DOHH2 (cell line): ENCODE measurements around the gene MAFB.

Source experiments
- EZH2phosphoT487 ChIP-seq: fragments of 200-600 bp; sonication (generic); IDR thresholded peaks from 2 replicates; pipeline ENCODE4 v1.6.1; 2017; ENCODE audit warnings: borderline replicate concordance, mild to moderate bottlenecking, antibody characterized with exemption, low read length, moderate library complexity, mixed read lengths
- TF ChIP-seq, protein P1 (sequence below): fragments of 200-600 bp; sonication (generic); IDR thresholded peaks from one replicate; pipeline ENCODE4 v1.5.1; 2014; ENCODE audit warnings: antibody characterized with exemption, mild to moderate bottlenecking, low read depth, low read length; ENCODE audit not compliant: poor library complexity, severe bottlenecking

DNA sequence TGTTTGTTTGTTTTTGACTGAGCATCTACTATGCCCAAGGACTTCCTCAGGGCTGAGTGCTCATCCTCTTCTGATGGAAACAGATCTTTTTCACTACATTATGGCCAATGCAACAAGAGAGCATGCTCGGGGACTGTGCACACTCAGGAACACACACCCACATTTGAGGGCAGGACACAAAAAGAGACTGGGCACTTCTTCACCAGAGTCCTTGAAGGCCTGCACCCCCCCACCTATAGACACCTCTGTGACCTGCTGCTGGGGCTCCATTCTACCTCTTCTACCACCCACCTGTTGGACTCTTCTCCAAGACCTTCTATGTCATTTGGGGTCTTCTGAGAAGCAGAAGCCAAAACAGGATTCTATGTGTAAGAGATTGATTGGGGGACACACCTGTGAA lies 9.2 kb upstream of the MAFB start:
- TF ChIP-seq, protein P1, sequence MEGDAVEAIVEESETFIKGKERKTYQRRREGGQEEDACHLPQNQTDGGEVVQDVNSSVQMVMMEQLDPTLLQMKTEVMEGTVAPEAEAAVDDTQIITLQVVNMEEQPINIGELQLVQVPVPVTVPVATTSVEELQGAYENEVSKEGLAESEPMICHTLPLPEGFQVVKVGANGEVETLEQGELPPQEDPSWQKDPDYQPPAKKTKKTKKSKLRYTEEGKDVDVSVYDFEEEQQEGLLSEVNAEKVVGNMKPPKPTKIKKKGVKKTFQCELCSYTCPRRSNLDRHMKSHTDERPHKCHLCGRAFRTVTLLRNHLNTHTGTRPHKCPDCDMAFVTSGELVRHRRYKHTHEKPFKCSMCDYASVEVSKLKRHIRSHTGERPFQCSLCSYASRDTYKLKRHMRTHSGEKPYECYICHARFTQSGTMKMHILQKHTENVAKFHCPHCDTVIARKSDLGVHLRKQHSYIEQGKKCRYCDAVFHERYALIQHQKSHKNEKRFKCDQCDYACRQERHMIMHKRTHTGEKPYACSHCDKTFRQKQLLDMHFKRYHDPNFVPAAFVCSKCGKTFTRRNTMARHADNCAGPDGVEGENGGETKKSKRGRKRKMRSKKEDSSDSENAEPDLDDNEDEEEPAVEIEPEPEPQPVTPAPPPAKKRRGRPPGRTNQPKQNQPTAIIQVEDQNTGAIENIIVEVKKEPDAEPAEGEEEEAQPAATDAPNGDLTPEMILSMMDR: no peak
- no peak for TF ChIP-seq EZH2phosphoT487
